Left ventricle myocardium superior (tissue), 1 donor: ENCODE measurements around the gene CHCHD10. TPM values are rescaled to one million over a fixed set of nuclear protein-coding genes. Genes with fewer than 3 reads are reported as not detected.
"Not testable (repeated sequence)": the region's sequence is repeated elsewhere in the genome, so short reads cannot be mapped to it uniquely, and the experiment has no call there.

Source experiments
- ATAC-seq: fragments of 200-7000 bp; cut with Tn5 transposase; one replicate; pipeline ENCODE4 v1.9.1; 2020; ENCODE audit warnings: mild to moderate bottlenecking, moderate library complexity
- DNase-seq: peaks from one replicate; pipeline ENCODE4 v3.0.0-alpha.2; 2020
- intact Hi-C: fragments of 100-400 bp; cut with micrococcal nuclease; formaldehyde crosslinking; loops from one replicate; pipeline ENCODE4 v1.11.0; 2022
- total RNA-seq: library from RNA; stranded (reverse); fragmentation: NEBNext Ultra II Directional; extraction: Animal tissue kit (Norgen Biotek cat#: 25700); gene quantifications from one replicate; pipeline ENCODE4 v1.2.1, GENCODE V29; 2021
- donor health status: DM: no; HTN: yes; CAD: no; lungs with severe emphysema.

The CHCHD10 gene
- total RNA-seq, 1 donor from 2014 or later = 1,571 TPM

DNA sequence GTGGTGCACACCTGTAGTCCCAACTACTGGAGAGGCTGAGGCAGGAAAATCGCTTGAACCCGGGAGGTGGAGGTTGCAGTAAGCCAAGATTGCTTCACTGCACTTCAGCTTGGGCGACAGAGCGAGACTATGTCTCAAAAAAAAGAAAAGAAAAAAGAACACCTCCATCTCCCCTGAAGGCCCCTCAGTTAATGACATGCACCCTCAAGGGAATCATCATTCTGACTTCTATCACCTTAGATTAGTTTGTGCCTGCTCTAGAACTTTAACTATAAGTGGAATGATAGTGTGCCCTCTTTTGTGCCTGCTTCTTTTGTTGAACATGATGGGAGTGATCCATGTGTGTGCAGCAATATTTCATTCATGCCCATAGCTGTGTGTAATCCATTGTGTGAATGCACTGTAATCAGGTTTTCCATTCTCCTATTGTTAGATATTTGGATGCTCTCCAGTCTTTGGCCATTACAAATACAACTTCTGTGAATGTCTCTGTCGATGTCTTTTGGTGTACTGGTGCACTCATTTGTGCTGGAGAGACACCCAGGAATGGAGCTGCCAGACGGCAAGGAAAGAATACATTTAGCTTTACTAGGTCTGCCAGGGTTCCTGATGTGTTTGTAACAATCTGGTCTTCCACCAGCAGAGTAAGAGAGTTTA is 12.7 kb downstream of the CHCHD10 start:
- ATAC-seq (no peak), DNase-seq (no peak)
- intact Hi-C loops = no loop called here

GRCh38 chr22:23754220-23754919 is 13.4 kb downstream of the CHCHD10 start, which contains the start of gene VPREB3:
Gene VPREB3 (minus strand): TSS chr22:23754425. CDS start chr22:23754363, 62 bp downstream.
- DNase-seq (no peak), ATAC-seq (no peak)
- intact Hi-C loops = no loop called here

DNA sequence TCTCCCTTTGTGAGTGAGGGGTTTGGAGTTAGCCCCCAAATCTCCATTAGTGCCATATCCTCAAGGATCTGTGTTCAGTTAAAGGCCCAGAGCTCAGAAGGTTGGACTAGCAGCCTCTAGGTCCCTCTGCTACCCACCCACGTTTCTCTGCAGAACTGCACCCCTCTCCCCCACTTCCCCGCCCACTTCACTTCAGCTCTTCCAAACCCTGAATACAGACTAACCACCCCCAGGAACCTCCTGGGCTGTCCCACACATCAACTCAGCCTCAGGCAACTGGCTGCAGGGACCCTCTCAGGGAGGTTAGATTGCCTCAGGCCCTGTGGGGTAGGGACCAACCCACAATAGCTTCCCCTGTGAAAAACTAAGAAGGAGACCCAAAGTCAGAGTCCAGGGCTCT is 14.4 kb downstream of the CHCHD10 start:
- ATAC-seq = no peak
- intact Hi-C loops = no loop called here
- no peak for DNase-seq

DNA sequence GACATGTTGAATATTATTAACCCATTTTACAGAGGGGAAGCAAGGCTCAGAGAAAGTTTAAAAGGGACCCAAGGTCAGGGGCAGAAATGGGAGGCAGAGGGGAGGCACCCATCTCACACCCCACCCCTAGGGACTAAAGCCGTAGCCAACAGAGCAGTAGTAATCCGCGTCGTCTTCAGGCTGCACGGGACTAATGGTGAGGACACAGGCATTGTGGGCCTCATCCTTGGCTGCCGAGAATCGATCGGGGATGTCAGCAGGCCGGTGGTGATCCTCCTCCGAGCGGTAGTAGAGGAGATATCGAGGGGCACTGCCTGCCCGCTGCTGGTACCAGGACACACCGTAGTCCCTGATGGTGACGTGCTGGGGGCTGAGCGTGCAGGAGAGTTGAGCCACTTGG is 15.0 kb downstream of the CHCHD10 start:
- DNase-seq (no peak), ATAC-seq (no peak)
- intact Hi-C loops = no loop called here

DNA sequence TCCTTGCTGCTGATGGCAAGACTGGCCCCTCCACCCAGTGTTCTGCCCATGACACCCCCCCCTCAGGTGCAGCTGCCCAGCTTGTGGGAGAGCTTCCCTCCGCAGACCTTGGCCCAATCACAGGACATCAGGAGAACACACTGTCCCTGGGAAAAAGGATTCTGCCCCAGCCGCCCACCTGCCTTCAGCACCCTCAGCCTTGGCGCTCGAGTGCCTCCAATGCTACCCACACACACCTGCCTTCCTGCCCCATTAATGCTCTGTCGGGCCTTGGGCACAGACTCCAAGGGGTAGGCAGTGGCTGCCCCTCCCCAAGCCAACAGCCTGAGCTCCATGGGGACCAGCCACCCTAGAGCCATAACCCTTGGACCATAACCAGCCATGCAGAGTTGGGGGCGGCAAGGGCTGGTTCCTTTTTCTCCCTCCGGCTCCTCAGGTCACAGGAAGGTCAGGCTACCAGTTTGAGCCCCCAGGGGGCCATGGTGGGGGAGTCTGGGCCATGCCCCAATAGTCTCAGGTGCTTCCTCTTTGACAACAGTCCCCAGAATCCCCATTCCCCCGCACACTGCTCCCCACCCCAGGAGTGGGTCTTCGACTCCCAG is 15.6 kb downstream of the CHCHD10 start:
- DNase-seq = no peak
- intact Hi-C loops = no loop called here
- no peak for ATAC-seq

DNA sequence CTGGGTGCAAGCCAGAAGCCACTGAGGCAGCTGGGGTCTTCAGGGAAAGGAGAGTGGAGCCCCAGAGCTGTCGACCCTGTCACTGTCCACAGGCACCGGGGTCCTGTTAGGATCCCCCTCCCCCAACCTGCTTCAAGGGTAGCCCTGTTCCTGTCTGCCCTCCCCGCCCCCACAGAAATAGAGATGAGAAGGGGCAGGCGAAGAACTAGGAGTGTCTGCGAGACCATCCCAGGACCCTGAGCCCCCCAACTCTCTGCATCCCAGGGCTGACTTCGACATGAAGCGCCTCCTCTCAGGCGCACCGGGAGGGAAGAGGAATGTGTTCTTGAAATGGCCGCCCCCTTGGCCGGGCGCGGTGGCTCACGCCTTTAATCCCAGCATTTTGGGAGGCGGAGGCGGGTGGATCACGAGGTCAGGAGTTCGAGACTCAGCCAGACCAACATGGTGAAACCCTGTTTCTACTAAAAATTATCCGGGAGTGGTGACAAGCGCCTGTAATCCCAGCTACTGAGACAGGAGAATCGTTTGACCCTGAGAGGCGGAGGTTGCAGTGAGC is 16.3 kb downstream of the CHCHD10 start:
- intact Hi-C loops = no loop called here
- ATAC-seq (peak; percentile 46), DNase-seq (no peak)

DNA sequence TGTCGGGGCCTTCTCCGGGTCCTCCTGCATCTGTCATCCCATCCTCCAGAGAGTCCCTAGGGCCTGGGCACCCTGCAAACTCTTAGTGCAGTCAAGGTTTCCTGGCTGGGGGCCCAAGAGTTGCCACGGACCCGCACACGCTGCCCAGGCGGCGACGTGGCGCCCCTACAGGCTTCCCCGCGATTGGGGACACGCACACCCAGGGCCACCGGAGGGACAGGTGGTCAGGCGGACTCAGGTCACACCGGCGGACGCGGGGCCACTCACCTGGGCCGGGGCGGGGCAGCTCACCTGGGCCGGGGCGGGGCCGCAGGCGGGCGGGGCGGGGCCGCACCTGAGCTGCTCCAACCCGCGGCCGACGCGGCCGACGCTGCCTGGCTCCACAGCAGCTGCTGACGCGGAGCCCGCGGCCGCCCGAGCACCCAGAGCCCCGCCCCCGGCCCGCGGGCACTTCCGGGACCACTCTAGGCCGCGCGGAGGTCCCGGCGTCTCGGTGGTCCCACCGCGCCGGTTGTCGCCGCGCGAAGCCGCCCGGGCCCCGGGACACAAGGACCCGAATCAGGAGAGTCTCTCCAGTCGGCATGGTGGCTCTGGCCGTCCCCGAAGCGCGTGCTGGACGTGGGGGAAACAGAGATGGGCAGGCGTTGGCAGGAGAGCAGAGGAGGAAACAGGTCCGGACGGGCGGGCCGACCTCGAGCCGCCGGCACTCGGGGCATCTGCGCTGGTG is 16.9 kb downstream of the CHCHD10 start, which contains the start of gene ZNF70:
TSS of gene ZNF70 (minus strand) at position 399 of the 727 bp plus-strand sequence. CDS start 5,972 bp downstream, outside the sequence.
- peak; percentile 94 for ATAC-seq
- intact Hi-C loops = no loop called here
- peak; percentile 94 for DNase-seq

- intact Hi-C loops = no loop called here
- no peak for DNase-seq
- ATAC-seq = no peak
These were observed 17.4 kb downstream of the CHCHD10 start for GRCh38 chr22:23750367-23750713.

DNA sequence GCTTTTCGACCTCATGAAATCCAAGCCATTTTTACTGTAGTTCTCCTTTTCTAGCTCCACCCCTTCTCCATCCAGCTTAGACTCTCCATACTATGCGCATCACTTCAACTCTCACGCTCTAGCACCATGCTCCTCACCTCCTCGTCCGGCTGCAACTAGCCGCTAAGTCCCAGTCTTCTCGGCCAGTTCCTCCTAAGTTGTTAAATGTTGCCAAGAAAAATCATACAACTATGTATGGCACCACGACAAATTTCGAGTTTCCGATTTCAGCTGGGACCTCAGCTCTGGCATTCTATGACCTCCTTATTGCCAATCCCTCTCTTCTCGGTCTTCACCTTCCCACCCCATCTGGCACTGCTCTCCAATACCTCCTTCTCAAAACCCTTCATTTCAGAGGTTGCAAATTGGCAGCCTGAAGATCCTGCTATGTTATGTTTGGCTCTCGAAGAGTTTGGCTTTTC is 17.9 kb downstream of the CHCHD10 start:
- peak; percentile 7 for ATAC-seq
- DNase-seq = no peak
- intact Hi-C loops = no loop called here

- ATAC-seq (no peak), DNase-seq (no peak)
- intact Hi-C loops = no loop called here
These were observed 22.0 kb downstream of the CHCHD10 start for GRCh38 chr22:23745791-23746190.

DNA sequence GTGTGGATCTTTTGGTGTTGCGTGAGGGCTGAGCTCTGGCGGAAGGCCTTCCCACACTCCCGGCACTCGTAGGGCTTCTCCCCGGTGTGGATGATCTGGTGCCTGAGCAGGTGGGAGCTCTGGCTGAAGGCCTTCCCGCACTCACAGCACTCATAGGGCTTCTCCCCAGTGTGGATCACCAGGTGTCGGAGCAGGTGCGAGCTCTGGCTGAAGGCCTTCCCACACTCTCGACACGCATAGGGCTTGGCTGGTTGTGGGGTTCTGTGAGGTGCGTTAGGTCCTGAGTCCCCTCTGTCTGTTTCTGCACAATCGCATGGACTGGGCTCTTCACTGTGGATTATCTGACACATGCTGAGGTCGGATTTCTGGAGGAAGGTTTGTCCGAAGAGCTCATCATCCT is 23.3 kb downstream of the CHCHD10 start:
- ATAC-seq (no peak), DNase-seq (no peak)
- intact Hi-C loops = no loop called here

DNA sequence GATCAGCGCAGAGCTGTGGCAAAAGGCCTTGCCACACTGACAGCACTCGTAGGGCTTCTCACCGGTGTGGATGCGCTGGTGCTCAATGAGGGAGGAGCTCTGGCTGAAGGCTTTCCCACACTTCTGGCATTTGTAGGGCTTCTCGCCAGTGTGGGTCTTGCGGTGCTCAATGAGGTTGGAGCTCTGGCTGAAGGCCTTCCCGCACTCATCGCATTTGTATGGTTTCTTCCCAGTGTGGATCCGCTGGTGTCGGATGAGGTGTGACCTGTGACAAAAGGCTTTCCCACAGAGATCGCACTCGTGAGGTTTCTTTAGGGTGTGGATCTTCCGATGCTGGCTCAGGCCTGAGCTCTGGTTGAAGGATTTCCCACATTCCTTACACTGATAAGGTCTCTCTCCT is 23.8 kb downstream of the CHCHD10 start:
- intact Hi-C loops = no loop called here
- ATAC-seq = no peak
- no peak for DNase-seq

GRCh38 chr22:23743303-23743705 is 24.5 kb downstream of the CHCHD10 start:
- ATAC-seq = peak; percentile 50
- intact Hi-C loops = no loop called here
- peak; percentile 71 for DNase-seq

- DNase-seq (peak; percentile 68), ATAC-seq (peak; percentile 93)
- intact Hi-C loops = no loop called here
These were observed 25.1 kb downstream of the CHCHD10 start for GRCh38 chr22:23742505-23743264.

- intact Hi-C loops = no loop called here
- no peak for DNase-seq
- ATAC-seq = no peak
These were observed 30.1 kb downstream of the CHCHD10 start for GRCh38 chr22:23737696-23738095.

- not testable (repeated sequence) for ATAC-seq
These were observed 39.7 kb downstream of the CHCHD10 start for GRCh38 chr22:23728108-23728507.

DNA sequence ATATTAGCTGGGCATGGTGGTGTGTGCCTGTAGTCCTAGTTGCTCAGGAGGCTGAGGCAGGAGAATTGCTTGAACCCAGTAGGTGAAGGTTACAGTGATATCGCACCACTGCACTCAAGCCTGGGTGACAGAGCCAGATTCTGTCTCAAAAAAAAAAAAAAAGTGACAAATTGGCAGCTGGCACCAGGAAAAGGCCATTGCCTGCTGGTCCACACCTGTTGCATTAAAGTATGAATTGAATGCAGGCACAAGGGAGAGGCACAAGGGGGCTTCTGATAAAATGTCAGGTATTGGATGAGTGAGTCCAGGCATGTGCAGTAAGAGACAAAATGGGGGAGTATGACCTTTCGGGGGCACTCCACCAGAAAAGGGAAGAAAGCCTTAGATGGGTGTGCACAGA is 45.0 kb downstream of the CHCHD10 start:
- DNase-seq = no peak

More at GRCh38 chr22:23728108-23728507, 39.7 kb downstream of the CHCHD10 start:
- intact Hi-C loops, DNase-seq: not testable (repeated sequence)

DNA sequence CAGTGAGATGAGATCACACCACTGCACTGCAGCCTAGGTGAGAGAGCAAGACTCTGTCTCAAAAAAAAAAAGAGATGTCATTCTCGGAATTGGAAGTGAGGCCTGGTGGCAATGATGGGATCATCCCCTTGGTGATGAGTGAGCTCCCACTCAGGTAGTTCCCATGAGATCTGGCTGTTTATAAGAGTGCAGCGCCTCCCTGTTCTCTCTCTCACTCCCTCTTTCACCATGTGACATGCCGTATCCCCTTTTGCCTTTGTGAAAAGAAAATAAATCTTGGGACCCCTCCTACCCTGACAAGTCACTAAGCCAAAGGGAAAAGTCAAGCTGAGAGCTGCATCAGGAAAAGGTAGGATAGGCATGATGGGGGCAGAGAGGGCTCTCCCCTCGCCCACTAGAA is 45.6 kb downstream of the CHCHD10 start:
- intact Hi-C loops = no loop called here
- ATAC-seq (no peak), DNase-seq (no peak)

More for the DNA sequence above, 45.0 kb downstream of the CHCHD10 start:
- intact Hi-C loops = no loop called here
- no peak for ATAC-seq

DNA sequence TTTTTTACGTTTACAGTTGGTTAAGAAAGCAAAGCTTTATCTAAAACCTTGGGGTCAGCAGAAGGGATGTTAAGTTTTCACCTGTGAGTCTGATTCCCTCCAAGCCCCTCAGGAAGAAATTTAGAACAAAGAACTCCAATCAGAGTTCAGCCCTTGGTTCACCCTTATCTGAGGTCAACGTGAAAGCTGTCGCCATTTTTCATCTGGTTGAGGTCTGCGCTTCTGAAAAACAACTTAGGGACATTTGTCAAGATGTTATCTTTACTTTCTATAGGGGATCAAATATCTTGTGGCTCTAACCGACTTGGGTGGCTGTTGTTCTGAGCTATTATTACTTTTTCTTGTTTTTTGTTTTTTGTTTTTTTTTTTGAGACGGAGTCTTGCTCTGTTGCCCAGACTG is 46.9 kb downstream of the CHCHD10 start:
- intact Hi-C loops = no loop called here
- DNase-seq (no peak), ATAC-seq (no peak)
